ENCODE results near the gene OLIG2.

Gene OLIG2

DNA sequence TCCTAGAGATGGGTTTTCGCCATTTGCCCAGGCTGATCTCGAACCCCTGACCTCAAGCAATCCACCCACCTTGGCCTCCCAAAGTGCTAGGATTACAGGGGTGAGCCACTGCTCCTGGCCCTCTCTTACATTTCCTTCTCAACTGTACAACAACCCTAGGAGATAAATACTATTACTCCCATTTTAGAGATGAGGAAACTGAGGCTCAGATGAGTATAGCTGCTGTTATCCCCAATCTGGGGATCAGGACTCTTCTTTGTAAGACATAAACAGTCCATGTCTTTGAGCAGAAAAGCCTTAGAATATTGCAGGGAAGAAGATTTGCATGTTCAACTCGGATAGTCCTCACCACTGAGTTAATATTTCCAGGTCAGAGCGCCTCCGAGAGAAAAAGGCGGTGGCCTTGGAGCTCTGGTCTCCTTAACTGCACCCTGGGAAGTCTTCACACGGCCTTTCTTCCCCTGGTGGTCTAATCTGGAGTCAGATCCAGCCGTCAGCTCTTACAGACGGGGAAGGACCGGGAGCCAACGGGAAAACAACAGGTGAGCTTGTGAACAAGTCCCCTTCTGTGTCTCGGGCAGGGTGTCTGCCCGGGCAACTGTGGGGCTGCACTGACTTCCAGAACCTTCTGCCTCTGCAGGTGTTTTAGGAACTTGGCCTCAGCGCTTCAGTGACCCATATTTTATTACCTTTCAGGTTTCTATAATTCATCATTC is 38.3 kb downstream of the OLIG2 start:
- peak in 14 of 58 donors; percentile 22 to 72 (median 42) for DNase-seq

DNA sequence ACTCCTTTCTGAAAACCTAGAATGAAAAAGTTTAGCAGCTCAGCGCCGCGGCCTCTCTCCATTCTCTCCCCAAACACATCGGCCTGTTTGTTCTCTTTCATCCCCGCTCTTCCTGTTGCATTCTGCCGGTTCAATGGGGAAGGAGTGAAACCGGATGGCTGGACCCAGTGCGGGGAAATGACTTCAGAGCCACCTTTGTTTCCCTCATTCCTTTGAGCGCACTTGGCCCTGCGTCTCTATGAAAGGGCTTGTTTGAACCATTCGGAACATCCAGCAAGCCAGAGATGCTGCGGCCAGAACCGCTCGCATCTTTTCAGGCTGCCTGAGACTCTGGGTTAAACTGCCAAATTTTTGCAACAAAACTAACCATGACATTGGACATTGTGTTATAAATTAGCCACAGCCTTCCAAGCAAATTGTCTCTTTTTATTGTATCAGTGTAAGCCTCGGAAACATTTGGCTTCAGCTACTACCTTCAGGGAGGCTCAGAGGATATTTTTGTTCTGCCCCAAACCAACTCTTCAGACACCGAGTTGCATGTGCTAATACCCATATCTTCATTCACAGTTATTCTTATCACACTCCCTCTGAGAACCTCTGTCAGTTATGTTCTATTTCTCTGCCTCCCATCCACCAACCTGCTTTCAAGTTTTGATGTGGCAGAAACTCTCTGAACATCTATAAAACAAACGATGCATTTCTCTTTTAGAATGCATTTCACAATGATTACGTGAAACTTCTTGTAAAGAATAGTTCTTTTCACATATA is 39.1 kb downstream of the OLIG2 start:
- DNase-seq = peak in 46 of 58 donors; percentile 14 to 80 (median 54)

DNA sequence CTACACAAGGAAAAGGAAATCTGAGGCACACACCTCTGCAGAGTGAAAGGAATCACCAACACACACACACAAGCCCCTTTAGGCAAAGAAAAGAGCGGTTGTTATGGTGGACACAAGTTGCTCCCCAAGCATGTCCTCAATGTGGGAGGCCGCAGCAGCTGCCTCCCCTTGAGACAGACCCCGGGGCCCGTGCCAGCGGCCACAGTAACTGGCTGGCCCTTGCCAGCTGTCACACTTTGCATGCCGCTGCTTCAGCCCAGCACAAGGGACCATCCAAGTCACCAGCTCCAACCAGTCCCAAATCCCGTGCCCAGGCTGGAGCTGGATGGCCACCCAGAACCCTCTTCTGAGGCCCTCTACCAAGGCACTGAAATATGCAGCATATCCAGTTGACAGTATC is 41.3 kb downstream of the OLIG2 start:
- DNase-seq = peak in 9 of 58 donors; percentile 7 to 34 (median 22)

DNA sequence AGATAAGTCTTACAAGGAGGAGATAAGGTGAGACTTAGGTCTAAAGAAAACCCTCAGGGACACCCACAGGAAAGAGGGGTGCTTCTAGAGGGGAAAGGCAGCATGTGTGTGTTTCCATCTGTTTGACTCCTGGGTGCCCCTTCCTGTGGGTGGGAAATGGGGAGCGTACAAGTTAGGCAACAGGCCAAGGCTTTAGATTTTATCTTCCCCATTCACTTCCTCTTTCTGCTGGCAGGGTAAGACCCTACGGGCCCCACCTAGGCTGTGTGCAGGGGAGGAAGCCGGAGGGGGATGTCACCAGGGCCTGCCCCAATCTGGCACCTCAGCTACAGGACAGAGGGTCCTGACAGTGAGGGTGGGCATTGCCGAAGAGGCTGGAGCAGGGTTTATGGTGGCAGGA is 41.7 kb downstream of the OLIG2 start:
- DNase-seq = no peak

DNA sequence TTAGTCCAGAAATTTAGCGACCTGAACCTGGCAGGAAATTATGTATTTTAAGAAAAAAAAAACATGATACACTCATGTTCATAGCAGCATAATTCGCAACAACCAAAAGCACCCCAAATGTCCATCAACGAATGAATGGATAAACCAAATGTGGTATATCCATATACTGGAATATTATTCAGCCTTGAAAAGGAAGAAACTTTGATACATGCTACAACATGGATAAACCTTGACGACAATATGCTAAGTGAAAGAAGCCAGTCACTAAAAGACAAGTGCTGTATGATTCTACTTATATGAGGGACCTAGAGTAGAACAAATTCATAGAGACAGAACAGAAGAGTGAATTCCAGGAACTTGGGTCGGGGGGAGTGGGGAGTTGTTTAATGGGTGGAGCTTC is 43.5 kb downstream of the OLIG2 start:
- DNase-seq = no peak

DNA sequence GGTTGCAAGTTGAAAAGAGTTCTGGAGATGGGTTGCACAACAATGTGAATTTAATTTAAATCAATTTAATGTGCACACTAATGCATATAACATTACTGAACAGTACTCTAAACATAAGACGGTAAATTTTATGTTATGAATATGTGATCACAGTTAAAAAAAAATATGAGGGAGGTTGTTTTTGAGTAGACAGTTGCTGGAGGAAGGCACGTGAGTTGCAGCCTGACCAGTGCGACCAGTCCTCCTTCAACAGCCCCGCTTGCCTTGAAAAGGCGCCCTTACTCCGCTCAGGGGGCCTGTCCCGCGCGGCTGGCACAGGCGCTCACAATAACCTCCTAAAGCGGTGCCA is 43.9 kb downstream of the OLIG2 start:
- DNase-seq = no peak

DNA sequence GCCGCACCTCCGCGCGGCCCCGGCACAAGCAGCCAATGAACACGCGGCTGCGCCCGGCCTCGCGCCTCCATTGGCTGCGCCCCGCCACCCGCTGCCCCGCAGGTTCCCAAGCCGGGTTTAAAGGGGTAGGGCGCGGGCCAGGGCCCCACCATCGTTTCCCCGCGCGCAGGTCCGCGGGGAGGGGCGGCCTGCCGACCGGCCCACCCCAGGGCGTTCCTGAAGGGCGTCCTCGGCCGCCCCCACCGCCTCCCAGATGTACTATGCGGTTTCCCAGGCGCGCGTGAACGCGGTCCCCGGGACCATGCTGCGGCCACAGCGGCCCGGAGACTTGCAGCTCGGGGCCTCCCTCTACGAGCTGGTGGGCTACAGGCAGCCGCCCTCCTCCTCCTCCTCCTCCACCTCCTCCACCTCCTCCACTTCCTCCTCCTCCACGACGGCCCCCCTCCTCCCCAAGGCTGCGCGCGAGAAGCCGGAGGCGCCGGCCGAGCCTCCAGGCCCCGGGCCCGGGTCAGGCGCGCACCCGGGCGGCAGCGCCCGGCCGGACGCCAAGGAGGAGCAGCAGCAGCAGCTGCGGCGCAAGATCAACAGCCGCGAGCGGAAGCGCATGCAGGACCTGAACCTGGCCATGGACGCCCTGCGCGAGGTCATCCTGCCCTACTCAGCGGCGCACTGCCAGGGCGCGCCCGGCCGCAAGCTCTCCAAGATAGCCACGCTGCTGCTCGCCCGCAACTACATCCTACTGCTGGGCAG is 44.4 kb downstream of the OLIG2 start, which contains the start of gene OLIG1:
TSS of gene OLIG1 (plus strand) at position 148 of the 750 bp plus-strand sequence. CDS start at position 254, 106 bp downstream.
- DNase-seq = peak in 54 of 58 donors; percentile 20 to 87 (median 69)

DNA sequence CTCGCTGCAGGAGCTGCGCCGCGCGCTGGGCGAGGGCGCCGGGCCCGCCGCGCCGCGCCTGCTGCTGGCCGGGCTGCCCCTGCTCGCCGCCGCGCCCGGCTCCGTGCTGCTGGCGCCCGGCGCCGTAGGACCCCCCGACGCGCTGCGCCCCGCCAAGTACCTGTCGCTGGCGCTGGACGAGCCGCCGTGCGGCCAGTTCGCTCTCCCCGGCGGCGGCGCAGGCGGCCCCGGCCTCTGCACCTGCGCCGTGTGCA is 44.9 kb downstream of the OLIG2 start:
- peak in 1 of 58 donors; percentile 39 for DNase-seq

DNA sequence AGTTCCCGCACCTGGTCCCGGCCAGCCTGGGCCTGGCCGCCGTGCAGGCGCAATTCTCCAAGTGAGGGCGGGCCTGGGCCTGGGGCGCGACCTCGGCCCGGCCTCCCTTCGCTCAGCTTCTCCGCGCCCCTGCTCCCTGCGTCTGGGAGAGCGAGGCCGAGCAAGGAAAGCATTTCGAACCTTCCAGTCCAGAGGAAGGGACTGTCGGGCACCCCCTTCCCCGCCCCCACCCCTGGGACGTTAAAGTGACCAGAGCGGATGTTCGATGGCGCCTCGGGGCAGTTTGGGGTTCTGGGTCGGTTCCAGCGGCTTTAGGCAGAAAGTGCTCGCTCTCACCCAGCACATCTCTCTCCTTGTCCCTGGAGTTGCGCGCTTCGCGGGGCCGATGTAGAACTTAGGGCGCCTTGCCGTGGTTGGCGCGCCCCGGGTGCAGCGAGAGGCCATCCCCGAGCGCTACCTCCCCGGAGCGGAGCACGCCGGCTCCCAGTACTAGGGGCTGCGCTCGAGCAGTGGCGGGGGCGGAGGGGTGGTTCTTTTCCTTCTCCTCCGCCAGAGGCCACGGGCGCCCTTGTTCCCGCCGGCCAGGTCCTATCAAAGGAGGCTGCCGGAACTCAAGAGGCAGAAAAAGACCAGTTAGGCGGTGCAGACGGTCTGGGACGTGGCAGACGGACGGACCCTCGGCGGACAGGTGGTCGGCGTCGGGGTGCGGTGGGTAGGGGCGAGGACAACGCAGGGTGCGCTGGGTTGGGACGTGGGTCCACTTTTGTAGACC is 45.4 kb downstream of the OLIG2 start:
- peak in 16 of 58 donors; percentile 12 to 49 (median 26) for DNase-seq

DNA sequence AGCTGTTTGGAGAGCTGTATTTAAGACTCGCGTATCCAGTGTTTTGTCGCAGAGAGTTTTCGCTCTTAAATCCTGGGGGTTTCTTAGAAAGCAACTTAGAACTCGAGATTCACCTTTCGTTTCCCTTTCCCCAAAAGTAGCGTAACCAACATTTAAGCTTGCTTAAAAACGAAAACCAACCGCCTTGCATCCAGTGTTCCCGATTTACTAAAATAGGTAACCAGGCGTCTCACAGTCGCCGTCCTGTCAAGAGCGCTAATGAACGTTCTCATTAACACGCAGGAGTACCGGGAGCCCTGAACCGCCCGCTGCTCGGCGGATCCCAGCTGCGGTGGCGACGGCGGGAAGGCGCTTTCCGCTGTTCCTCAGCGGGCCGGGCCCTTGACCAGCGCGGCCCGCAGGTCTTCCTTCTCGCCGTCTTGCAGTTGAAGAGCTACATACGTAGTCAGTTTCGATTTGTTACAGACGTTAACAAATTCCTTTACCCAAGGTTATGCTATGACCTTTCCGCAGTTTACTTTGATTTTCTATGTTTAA is 46.1 kb downstream of the OLIG2 start:
- DNase-seq = peak in 2 of 58 donors; percentile 14 to 23

DNA sequence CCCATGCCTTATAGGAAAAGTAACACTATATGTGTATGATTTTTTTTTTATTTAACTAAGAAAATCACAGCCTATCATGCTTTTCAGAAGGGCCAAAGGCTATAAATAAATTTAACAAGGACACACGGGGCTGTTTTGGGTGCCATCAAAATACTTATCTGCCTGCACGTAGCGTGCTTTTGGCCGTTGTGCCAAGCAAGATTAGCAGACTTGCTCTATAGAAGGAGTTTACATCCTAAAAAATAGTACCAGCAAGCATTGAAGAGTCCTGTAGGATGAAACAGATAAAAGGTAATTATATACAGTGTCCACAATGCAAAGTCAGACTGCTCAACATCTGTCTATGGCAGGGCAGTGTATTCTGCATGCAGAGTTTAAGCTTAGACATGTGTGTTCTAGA is 47.9 kb downstream of the OLIG2 start:
- DNase-seq = no peak

DNA sequence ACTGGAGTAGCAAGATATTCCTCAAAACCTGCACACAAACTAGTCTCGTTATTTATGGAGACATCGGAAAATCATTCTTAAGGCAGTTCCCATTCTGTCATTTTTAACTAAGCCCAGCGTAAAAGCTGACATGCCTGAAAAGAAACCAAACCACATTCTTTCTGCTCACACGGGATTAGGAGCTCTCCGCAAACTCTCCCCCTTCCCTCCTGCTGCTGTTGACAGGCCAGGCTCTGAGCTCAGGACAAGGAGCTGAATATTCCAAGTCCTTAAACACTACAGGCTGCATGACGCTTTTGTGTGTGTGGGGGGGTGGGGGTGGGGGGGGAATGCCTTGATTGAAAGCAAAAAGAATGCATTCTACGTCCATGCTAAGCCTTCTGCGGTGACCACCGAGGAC is 49.4 kb downstream of the OLIG2 start:
- DNase-seq = peak in 6 of 58 donors; percentile 19 to 35 (median 30)

DNA sequence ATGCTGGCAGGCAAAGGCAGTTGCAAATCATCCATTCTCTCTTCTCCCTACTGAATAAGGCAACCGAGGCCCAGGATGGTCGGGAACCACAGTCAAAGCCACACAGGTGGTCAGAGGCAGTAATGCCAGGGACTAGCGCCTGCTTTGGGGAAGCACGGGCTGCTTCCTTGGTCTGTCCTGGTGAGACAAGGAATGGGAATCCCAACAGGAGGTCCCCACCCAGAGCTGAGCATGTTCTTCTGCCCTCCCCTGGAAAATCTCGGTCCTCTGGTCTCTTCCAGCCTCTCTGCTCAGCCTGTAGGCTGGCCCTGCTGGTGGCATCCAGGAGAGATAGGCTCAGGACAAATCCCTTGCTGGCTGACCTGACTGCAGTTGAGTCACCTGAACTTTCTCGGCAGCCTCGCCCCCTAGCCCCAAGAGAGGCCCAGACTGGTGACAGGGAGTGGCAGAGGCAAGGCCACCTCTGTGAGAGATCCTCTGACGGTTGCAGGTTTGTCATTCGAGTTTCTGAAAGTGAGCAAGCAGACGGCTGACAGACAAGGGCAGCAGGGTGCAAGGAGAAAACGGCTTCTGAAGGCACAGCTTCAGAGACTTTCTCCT is 50.0 kb downstream of the OLIG2 start:
- DNase-seq = no peak

DNA sequence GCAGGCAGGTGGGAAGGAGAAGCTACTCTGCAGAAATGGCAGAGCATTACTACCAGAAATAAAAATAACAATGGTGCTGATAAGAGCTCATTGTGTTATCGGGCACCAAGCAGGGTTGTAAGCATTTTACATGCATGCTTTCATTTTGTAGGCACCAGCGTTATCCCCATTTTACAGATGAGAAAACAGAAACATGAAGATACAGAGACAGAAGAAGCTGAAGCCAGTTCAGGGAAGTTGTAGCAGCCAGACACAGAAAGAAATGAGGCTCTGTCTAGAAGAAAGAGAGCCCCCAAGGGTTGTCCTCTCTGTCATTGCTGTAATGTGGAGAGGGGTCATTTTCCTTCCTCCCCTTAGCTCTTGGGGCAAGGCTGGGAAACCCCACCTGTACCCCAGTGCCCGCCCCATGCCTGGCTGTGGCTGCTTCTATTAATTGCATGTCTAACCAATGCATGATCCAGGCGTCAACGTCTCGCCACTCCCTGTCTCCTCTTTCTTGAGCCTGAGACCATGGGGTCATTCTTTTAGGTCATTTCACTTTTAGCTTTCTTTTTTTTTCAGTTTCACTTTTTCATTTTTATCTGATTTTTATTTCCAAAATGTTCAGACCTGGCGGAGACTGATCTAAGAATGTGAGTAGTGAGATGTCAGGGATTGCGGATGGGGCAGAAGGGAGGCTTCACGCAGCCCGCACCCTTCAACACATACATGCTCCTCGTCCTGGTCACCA is 51.0 kb downstream of the OLIG2 start:
- DNase-seq = no peak
